COLO668 (cell line): ENCODE data around the gene DCLRE1C.
"Not testable (repeated sequence)": the region's sequence is repeated elsewhere in the genome, so short reads cannot be mapped to it uniquely, and the experiment has no call there.

Experiments used
- DNase-seq: peaks from one replicate; lab custom pipeline; 2025; ENCODE audit not compliant: unreplicated experiment; lab: John Stamatoyannopoulos, UW

The DCLRE1C gene

DNA sequence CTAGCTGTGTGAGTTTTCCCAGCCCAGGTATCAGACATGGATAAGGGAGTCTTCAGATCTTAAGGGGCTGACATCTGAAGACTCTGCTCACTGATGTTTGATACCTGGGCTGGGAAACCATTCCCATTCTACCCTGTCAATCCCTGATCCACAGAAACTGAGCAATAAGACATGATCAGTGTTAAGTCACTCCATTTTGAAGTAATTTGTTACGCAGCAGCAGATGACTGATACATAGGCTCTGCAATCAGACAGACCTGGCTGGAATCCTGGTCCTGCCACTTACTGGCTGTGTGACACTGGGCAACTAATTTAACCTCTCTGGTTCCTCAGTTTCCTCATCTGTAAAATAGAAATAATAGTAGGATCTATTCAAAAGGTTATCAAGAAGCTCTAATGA lies 6.6 kb downstream of the DCLRE1C start:
- DNase-seq, result no peak

DNA sequence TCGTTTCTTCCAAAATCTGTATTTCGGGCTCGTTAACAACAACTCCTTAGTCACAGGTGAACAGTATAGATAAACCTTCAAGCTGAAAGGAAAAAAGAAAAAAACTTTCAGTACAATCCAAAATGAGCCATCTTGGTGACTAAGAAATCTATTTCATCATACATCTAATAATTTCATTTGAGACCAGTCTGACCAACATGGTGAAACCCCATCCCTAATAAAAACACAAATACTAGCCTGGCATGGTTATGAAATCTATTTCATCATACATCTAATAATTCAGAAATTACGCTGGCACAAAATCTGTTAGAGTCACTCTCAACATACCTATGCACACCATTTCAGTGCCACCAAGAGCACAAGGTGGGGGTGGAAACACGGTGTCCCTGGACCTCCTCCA lies 8.8 kb downstream of the DCLRE1C start:
- DNase-seq, result no peak

DNA sequence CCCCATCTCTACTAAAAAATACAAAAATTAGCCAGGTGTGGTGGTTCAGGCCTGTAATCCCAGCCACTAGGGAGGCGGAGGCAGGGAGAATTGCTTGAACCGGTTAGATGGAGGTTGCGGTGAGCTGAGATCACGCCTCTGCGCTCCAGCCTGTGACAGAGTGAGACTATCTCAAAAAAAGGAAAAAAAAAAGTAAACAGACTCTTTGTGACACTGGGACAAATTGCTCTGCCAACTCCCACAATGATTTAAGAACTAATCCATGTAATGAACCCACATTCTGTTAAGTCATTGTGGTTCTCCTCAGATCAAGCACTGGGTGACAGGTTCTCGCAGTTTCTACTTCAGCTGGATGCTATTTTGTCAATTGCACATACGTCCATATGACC lies 11.0 kb downstream of the DCLRE1C start:
- not testable (repeated sequence) for DNase-seq

DNA sequence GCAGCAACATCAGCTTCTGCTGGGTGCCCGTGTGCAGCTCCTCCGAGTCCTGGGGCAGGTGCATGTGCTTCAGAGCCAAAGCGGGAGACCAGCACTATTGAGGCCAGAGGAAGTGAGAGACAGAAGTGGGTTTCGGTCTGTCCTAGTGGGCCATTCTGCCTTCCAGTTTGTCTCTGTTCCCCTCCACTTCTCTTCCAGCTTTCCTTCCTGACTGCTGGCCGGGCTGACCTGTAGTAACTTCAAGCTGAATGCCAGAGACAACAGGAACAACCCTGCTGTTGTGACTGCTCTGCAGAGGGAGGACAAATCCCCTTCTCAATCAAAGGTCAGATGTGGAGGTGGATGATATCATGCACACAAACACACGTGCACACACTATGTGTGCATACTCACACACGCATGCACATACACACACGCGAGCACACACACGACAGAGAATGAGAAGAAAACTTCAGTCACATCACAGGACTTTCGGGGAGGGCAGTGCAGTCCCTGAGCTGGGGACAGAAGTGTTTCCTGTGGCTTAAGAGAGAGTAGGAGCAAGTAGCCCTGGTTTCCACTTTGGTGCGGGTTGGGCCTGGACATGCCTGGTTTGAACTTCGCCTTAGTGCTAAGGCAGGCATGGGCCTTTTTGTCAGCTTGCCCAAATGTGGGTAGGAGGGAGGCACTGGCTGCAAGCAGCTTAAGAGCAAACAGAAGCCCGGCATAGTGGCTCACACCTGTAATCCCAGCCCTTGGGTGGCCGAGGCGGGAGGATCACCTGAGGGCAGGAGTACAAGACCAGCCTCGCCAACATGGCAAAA lies 11.5 kb downstream of the DCLRE1C start:
- not testable (repeated sequence) for DNase-seq

DNA sequence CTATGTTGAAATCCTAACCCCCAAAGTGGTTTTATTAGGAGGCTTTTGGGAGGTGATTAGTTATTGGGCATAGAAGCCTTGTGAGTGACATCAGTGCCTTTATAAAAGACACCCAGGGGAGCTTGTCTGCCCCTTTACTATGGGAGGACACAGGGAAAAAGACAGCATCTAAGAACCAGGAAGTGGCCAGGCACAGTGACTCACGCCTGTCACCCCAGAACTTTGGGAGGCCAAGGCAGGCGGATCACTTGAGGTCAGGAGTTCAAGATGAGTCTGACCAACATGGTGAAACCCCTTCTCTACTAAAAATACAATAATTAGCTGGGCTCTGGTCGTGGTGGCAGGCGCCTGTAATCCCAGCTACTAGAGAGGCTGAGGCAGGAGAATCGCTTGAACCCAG lies 14.9 kb downstream of the DCLRE1C start:
- not testable (repeated sequence) for DNase-seq

DNA sequence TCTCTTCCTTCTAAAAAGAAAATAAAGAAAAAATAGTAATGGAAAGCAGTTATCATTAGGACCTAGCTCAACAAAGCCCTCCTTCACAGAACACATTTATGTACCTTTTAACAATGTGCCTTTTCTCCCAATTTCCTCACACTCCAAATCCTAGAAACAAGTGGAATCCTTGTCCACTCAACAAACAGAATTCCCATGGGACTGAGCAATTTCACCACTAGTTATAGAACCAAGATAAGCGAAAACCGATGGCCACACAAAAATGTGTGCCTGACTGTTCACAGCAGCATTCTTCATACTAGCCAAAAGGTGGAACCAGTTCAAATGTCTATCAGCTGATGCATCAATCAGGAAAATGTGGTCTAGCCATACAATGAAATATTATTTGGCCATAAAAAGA lies 17.3 kb downstream of the DCLRE1C start:
- no peak for DNase-seq

DNA sequence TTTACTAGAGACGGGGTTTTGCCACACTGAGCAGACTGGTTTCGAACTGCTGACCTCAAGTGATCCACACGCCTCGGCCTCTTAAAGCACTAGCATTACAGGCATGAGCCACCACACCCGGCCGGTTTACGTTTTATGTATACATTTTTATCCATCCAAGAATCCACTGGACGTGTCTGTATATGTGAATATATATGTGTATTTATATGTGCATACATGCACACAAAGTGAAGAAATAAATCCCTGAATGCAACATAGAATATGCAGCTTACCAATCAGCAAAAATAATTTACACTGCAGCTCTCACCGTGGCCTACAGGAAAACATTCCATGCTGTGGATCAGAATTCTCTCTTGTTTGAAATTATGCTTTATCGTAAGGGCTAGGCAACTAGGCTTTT lies 23.3 kb downstream of the DCLRE1C start:
- no peak for DNase-seq

DNA sequence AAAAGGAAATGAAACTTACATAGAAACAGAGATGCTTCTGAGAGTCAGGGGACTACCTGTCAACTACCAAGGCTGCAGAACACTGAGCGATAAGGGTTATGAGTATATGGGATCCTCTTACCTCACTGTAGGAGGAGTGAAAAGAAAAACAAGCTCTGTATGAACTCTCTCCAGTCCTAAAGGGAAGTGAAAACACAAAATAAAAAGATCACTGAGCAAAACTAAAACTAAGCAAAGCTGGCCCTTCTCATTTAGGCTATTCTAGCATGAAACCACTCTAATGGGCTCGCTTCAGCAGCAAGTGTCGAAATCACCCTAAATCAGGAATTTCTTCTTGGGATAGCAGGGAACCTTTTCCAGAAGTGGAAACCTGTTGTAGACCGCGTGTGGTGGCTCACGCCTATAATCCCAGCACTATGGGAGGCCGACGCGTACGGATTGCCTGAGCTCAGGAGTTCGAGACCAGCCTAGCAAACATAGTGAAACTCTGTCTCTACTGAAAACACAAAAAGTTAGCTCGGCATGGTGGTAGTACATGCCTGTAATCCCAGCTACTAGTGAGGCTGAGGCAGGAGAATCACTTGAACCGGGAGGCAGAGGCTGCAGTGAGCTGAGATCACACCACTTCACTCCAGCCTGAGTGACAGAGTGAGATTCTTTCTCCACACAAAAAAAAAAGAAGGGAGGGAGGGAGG lies 27.0 kb downstream of the DCLRE1C start:
- DNase-seq, result no peak

DNA sequence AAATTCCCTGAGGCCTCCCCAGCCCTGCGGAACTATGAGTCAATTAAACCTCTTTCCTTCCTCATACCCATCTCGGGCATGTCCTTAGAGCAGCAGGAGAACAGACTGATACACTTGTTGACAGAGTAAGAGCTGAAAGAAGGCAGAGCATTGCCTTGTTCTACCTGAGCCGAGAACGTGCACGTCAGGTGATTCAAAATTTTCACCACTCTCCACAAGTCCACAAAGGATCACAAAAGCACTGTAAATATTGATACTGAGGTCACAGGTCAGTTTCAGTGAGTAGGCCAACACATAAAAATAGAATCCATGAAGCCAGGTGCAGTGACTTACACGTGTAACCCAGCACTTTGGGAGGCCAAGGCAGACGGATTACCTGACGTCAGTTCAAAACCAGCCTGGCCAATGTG lies 27.8 kb downstream of the DCLRE1C start:
- DNase-seq, result peak; percentile 14

DNA sequence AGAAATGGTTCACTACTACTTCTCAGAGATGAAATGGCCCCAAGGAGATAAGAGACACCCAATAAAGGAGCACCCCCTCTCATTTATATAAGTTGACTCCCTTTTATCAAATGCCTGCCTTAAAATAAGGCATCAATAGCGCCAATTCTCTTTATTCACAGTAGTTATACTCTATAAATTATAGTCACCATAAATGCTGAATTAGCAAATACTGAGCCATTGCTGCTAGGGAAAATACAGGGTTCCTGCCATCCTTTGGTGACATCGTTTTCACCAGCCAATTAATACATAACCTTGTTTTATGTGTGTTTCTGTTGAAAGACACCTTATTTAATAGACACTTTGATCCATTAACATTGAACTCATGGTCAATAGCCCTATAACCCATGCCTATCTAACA lies 28.6 kb downstream of the DCLRE1C start:
- no peak for DNase-seq

DNA sequence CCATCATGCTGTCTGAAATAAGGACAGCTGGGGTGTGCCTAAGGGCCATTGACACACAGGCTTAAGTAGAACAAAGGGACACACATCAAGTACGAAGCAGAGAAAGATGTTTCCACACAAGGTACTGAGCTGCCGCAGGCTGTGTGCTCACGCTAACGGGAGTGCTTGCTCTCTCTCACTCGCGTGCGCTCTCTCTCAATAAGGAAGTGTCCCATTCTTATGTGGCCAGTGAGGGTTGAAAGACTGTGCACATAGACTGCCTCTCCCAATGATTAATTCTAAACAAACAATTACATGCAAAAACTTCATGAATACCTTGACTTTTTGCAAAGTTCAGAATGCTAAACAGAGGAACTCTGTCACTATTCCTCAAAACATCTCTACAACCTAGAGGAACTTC lies 29.9 kb downstream of the DCLRE1C start:
- no peak for DNase-seq

DNA sequence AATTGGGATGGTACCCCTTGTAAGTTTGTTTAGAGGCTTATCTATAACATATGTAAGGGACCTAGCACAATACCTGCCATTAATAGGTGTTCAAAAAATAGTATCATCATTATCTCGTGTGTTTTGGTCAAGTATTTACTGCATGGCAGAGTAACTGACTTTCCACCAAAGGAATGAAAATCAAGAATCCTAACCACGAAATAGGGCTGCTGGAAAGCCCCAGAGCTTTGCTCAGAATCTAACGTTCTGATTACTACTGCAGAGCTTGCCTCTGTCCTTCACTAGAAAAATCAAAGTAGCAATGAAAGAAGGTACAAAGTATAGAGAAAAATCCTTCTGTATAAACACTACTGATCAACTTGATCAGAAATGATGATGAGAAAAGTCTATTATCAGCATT lies 34.9 kb downstream of the DCLRE1C start:
- no peak for DNase-seq

DNA sequence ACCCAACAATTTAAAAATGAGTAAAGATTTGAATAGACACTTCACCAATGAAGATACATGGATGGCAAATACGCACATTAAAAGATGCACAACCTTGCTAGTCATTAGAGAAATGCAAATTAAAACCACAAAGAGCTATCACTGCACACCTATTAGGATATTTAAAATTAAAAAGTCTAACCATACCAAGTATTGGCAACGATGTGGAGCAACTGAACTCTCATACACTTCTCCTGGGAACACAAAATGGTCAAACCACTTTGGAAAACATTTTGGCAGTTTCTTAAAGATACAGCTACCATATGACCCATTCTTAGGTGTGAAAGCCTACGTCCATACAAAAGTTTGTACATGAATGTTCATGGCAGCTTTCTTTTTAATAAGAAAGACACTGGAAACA lies 36.1 kb downstream of the DCLRE1C start:
- DNase-seq, result no peak

DNA sequence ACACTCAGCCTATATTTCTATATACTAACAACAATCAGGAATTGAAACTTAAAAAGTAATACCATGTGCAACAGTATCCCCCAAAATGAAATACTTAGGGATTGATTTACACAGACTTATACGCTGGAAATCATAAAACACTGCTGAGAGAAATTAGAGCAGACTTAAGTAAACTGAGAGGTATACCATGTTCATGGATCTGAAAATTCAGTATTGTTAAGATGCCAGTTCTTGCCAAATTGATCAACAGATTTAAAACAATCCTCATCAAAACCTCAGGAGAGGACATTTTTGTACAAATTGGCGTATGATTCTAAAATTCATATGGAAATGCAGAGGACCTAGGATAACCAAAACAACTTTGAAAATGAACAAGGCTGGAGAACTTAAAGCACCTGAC lies 37.3 kb downstream of the DCLRE1C start:
- no peak for DNase-seq

DNA sequence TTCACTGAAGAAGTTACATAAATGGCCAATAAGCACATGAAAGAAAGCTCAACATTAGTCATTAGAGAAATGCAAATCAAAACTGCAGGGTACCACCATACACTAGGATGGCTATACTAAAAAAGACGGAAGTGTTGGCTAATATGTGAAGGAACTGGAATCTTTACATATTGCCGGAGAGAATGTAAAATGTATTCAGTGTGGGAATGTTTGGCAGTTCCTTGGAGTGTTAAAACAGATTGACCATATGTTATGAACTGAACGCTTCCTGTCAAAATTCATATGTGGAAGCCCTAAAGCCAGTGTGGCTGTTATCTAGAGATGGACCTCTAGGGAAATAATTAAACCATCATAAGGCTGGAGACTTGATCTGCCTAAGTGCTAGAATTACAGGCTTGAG lies 42.1 kb downstream of the DCLRE1C start:
- DNase-seq, result no peak

DNA sequence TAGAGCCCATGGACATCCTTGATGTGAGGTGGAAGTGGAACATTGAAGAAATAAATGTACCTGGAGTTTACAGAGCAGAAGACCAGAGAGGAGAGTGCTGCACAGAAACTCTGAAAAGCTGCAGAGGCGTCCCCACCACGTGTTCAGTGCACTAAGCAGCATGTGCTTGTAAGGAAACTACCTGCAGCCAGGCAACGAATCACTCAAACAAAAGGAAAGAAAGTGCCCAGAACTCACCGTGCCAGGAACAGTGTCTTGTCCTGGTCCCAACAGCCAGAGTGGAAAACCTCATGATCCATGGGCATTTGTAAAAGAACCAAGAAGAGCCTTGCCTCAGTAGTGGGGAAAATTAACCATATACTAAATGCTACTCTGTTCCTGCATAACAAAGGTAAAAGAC lies 42.9 kb downstream of the DCLRE1C start:
- no peak for DNase-seq

DNA sequence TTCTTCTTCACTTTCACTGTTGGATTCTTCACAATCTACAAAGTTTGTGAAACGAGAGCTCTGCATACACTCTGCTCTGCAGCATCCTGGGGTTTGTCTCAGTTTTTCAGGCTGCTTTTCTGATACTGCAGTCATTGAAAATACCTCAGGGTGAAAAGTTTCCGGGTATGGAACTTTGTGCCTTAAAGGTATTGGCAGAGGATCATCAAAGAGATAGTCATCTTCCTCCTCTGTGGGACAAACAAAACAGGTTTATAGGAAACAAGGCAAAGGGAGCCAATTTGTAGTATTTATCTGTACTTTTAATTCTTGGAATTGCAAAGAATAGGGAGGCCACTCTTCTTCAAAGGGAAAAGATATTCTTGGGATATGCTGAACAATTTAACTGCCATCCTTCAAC lies 44.8 kb downstream of the DCLRE1C start:
- DNase-seq, result no peak

DNA sequence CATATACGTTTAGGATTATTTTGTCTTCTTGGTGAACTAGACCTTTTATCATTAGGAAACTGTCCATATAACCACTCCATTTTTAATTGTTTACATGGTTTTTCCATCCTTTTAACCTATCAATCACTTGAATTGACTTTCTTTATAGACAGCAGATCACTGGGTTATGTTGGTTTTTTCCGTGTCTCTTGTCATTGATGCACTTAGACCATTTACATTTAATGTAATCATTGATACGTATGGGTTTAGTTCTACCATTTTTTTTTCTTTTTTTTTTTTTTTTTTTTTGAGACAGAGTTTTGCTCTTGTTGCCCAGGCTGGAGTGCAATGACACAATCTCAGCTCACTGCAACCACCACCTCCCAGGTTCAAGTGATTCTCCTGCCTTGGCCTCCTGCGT lies 46.3 kb downstream of the DCLRE1C start:
- DNase-seq, result not testable (repeated sequence)

DNA sequence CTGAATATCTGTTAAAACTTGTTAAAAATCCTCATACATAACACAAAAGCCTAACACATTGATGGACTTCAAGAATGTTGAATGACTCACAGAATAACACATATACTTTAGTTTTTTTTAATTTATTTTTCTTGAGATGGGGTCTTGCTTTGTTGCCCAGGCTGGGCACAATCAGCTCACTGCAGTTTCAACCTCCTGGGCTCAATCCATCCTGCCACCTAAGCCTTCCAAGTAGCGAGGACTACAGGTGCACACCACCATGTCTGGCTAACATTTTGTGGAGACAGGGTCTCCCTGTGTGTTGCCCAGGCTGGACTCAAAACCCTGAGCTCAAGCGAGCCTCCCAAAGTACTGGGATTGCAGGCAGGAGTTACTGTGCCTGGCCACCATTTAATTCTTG lies 47.1 kb downstream of the DCLRE1C start:
- no peak for DNase-seq

DNA sequence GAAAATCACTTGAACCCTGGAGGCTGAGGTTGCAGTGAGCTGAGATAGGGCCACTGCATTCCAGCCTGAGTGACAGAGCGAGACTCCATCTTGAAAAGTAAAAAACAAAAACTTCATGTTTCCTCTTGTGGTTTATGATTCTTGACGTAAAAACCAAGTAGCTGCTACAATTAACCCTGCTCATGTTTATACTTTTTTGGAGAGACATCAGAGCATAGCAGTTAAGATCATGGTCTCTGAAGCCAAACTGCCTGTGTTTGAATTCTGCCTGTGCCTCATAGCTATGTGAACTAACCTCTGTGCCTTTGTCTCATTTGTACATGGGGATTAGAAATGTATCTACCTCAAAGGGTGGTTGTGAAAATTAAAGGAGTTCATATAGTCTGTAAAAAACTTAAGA lies 48.0 kb downstream of the DCLRE1C start:
- no peak for DNase-seq

DNA sequence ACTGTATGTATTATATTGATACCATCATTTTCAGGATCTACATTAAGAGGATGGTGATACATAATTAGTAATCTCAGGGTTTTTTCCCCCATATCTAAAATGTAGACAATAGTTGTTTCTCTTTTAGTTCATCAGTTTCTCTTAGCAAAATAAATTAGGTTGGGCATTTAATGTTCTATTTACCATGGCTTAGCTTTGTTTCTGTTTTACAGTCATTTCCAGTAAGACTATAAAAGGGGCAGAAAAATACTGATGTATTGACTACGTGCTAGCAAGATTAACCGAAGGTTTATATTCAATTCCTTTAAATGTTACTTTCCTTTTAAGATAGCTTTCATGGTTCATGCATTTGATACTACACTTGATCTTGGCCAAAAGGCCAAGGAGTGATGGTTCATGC lies 49.0 kb downstream of the DCLRE1C start:
- no peak for DNase-seq

DNA sequence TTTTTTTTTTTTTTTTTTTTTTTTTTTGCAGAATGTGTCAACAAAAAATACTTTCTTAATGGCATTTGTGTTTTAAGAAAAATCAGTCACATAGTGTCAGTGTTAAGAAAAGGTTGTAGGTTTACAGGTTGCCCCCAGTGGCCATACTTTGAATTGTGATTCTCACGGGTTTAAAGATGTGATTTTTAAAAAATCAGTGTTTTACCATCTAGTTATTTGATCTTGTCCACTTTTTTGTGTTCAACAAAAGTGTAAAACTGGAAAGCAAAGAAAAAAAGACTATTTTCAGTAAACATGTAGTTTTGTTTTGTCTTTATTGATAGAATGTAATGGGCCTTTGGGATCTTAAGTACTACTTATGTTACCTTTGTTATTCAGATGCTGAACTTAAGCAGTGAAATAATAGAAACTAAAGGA lies 49.6 kb downstream of the DCLRE1C start:
- DNase-seq, result no peak

DNA sequence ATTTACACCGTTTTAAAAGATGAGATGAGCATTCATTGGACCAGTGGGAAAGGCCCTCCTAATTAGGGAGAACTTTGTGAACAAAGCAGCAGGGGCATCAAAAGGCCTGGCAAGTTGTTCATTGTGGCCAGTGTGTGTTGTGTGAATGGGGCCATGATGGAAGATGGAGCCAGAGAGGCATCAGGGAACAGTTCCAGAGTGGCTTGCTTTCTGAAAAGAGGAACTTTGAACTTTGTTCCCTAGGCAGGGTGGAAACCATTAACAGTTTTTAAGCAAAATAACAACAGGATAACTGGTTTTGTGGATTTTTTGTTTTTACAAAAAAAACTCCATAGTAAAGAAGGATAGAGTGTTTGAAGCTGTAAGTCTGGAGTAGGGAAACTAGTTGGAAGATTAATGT lies 62.7 kb downstream of the DCLRE1C start:
- no peak for DNase-seq
